Stomach (tissue), 4 donors: ENCODE data around the gene COL12A1.

Source experiments
- CTCF ChIP-seq, 7 experiments: fragments of 450-650 bp in 4 of 7; fragments of 200-600 bp in 3 of 7; sonication (generic) in 3 of 7; IDR thresholded peaks; one replicate each; pipeline ENCODE4 v1.5.1; 2016 to 2019; ENCODE audit warnings: antibody characterized with exemption in 7 of 7, control low read depth in 2 of 7, mild to moderate bottlenecking in 1 of 7
- POLR2A ChIP-seq, 4 donors: fragments of 450-650 bp; IDR thresholded peaks; one replicate each; pipeline ENCODE4 v1.6.1; 2016; ENCODE audit warnings: antibody characterized with exemption in 4 of 4, control low read depth in 2 of 4, mild to moderate bottlenecking in 1 of 4, moderate library complexity in 1 of 4
- POLR2AphosphoS5 ChIP-seq, 3 donors: sonication (generic); formaldehyde crosslinking; IDR thresholded peaks; one replicate each; pipeline ENCODE4 v1.6.1; 2016; ENCODE audit warnings: antibody characterized with exemption in 3 of 3

GRCh38 chr6:75203721-75204120 is 2.1 kb downstream of the COL12A1 start:
- TF ChIP-seq POLR2AphosphoS5 (IDR thresholded peaks at IDR 0.05) (no peak), POLR2A (IDR thresholded peaks at IDR 0.05) (no peak), CTCF (IDR thresholded peaks at IDR 0.05) (no peak)
